ENCODE measurements around the gene HTR1B.

- TF ChIP-seq, protein P1, sequence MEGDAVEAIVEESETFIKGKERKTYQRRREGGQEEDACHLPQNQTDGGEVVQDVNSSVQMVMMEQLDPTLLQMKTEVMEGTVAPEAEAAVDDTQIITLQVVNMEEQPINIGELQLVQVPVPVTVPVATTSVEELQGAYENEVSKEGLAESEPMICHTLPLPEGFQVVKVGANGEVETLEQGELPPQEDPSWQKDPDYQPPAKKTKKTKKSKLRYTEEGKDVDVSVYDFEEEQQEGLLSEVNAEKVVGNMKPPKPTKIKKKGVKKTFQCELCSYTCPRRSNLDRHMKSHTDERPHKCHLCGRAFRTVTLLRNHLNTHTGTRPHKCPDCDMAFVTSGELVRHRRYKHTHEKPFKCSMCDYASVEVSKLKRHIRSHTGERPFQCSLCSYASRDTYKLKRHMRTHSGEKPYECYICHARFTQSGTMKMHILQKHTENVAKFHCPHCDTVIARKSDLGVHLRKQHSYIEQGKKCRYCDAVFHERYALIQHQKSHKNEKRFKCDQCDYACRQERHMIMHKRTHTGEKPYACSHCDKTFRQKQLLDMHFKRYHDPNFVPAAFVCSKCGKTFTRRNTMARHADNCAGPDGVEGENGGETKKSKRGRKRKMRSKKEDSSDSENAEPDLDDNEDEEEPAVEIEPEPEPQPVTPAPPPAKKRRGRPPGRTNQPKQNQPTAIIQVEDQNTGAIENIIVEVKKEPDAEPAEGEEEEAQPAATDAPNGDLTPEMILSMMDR (IDR thresholded peaks at IDR 0.05; ENCODE audit: low read depth, low read length), result peak; percentile 30; the same call in 1 of the 2 replicates
- no peak for TF ChIP-seq EZH2phosphoT487 (IDR thresholded peaks at IDR 0.05; ENCODE audit: low read depth)
Observed at GRCh38 chr6:77450924-77451323, 12.4 kb downstream of the HTR1B start.
